ENCODE measurements around the gene IMP3. TPM values are rescaled to one million over a fixed set of nuclear protein-coding genes. Genes with fewer than 3 reads are reported as not detected.
A peak's percentile ranks its signal among the peaks of the same experiment; 100 is the strongest.

The IMP3 gene
- total RNA-seq, 2 donors from 2014 or later: 125 to 277 TPM

- H3K4me3 ChIP-seq: peak overlapping the region; percentile 12 to 16
- intact Hi-C loops (cut with DNase I): no loop called here
- peaks cover 33% of the 10 kb centered on the region for H3K4me1 ChIP-seq (replicated peaks)
- WGBS: 58% methylated on average over 2 of the region's 2 CpGs
- no peaks in the 10 kb centered on the region for H3K36me3 ChIP-seq
- H3K27me3 ChIP-seq (replicated peaks; ENCODE audit: insufficient read depth): no peaks in the 10 kb centered on the region
- peak overlapping the region; percentile 33 to 41 for H3K27ac ChIP-seq
- H3K9me3 ChIP-seq: no peaks in the 10 kb centered on the region
- no peak for TF ChIP-seq CTCF (IDR thresholded peaks at IDR 0.05)
- TF ChIP-seq POLR2AphosphoS5 (IDR thresholded peaks at IDR 0.05): no peak
- TF ChIP-seq POLR2A (IDR thresholded peaks at IDR 0.05): no peak
- no peak for DNase-seq (ENCODE audit: low spot score)
Measured at GRCh38 chr15:75651810-75652543, 12.0 kb upstream of the IMP3 start.

- 39% methylated on average over 8 of the region's 9 CpGs for WGBS
- Histone ChIP-seq H3K4me3 (peak overlapping the region; percentile 12 to 16), H3K9me3 (no peaks in the 10 kb centered on the region), H3K4me1 (replicated peaks) (peaks cover 37% of the 10 kb centered on the region), H3K36me3 (no peaks in the 10 kb centered on the region), H3K27me3 (replicated peaks; ENCODE audit: insufficient read depth) (no peaks in the 10 kb centered on the region), H3K27ac (peak overlapping the region; percentile 33 to 41)
- no peak for DNase-seq (ENCODE audit: low spot score)
- intact Hi-C loops (cut with DNase I): no loop called here
- TF ChIP-seq POLR2A (IDR thresholded peaks at IDR 0.05): no peak
- no peak for TF ChIP-seq POLR2AphosphoS5 (IDR thresholded peaks at IDR 0.05)
- TF ChIP-seq CTCF (IDR thresholded peaks at IDR 0.05): no peak
Measured at GRCh38 chr15:75650908-75651809, 11.1 kb upstream of the IMP3 start.

GRCh38 chr15:75649848-75650247 is 9.8 kb upstream of the IMP3 start:
- Histone ChIP-seq H3K4me1 (replicated peaks) (peaks cover 37% of the 10 kb centered on the region), H3K27me3 (replicated peaks; ENCODE audit: insufficient read depth) (no peaks in the 10 kb centered on the region), H3K36me3 (no peaks in the 10 kb centered on the region), H3K27ac (no peak overlapping the region), H3K9me3 (no peaks in the 10 kb centered on the region), H3K4me3 (peak overlapping the region in 1 of 2 donors; percentile 16)
- intact Hi-C loops (cut with DNase I): loop anchor here (5.0 kb wide), 1 partner anchor 73 kb away; the partner anchor contains the start of gene PTPN9
- no peak for TF ChIP-seq CTCF (IDR thresholded peaks at IDR 0.05)
- no peak for TF ChIP-seq POLR2A (IDR thresholded peaks at IDR 0.05)
- no peak for TF ChIP-seq POLR2AphosphoS5 (IDR thresholded peaks at IDR 0.05)
- no peak for DNase-seq (ENCODE audit: low spot score)
- 89% methylated on average over 18 of the region's 18 CpGs for WGBS

- H3K9me3 ChIP-seq: no peaks in the 10 kb centered on the region
- DNase-seq (ENCODE audit: low spot score): no peak
- H3K4me1 ChIP-seq (replicated peaks): peaks cover 37% of the 10 kb centered on the region
- intact Hi-C loops (cut with DNase I): loop anchor here (5.0 kb wide), 1 partner anchor 72 kb away; the partner anchor contains the start of gene PTPN9
- peak overlapping the region; percentile 92 to 93 for H3K27ac ChIP-seq
- H3K4me3 ChIP-seq: peak overlapping the region; percentile 70 to 77
- no peaks in the 10 kb centered on the region for H3K36me3 ChIP-seq
- WGBS: 76% methylated on average over 17 of the region's 19 CpGs
- no peaks in the 10 kb centered on the region for H3K27me3 ChIP-seq (replicated peaks; ENCODE audit: insufficient read depth)
- TF ChIP-seq POLR2A (IDR thresholded peaks at IDR 0.05) (no peak), CTCF (IDR thresholded peaks at IDR 0.05) (no peak), POLR2AphosphoS5 (IDR thresholded peaks at IDR 0.05) (no peak)
Measured at GRCh38 chr15:75649045-75649761, 9.2 kb upstream of the IMP3 start.

Data from prostate gland (tissue), 2 donors.